Chondrocyte (in vitro differentiated cells): ENCODE results near the gene TMEM132D. TPM values are rescaled to one million over a fixed set of nuclear protein-coding genes. Genes with fewer than 3 reads are reported as not detected.

ENCODE experiments used
- DNase-seq: peaks from one replicate; pipeline ENCODE4 v3.0.0; 2021; ENCODE audit warnings: mixed read lengths, low spot score
- H3K27ac Mint-ChIP-seq: one replicate; pipeline ENCODE4 v1.8.0; 2021; ENCODE audit warnings: mild to moderate bottlenecking, moderate library complexity, mixed read lengths; ENCODE audit not compliant: unreplicated experiment
- H3K27me3 Mint-ChIP-seq: 2 replicates; pipeline ENCODE4 v1.8.0; 2021; ENCODE audit warnings: low read depth, mixed read lengths
- H3K36me3 Mint-ChIP-seq: 2 replicates; pipeline ENCODE4 v1.8.0; 2021; ENCODE audit warnings: low read depth, mixed read lengths
- H3K4me1 Mint-ChIP-seq: 2 replicates; pipeline ENCODE4 v1.8.0; 2021; ENCODE audit warnings: low read depth, mild to moderate bottlenecking, mixed read lengths
- H3K4me3 Mint-ChIP-seq: one replicate; pipeline ENCODE4 v1.8.0; 2021; ENCODE audit warnings: mild to moderate bottlenecking, moderate library complexity, mixed read lengths; ENCODE audit not compliant: unreplicated experiment
- H3K9me3 Mint-ChIP-seq: 2 replicates; pipeline ENCODE4 v1.8.0; 2021; ENCODE audit warnings: low read depth, mixed read lengths
- total RNA-seq: library from RNA; stranded (reverse); gene quantifications from 3 replicates; pipeline ENCODE4 v1.2.1, GENCODE V29; 2021
- TF ChIP-seq, protein P1 (sequence below): fragments of 200-600 bp; sonication (generic); IDR thresholded peaks from 2 replicates; pipeline ENCODE4 v1.5.0; 2021; ENCODE audit warnings: antibody characterized with exemption, mild to moderate bottlenecking, moderate library complexity

TMEM132D gene
- total RNA-seq, 1 donor from 2014 or later: 3.1 TPM

GRCh38 chr12:129073157-129073915 is 830.5 kb downstream of the TMEM132D start:
- Mint-ChIP-seq H3K27ac (no peak overlapping the region), H3K9me3 (peaks cover 21% of the 10 kb centered on the region), H3K36me3 (no peaks in the 10 kb centered on the region), H3K27me3 (no peaks in the 10 kb centered on the region), H3K4me1 (no peaks in the 10 kb centered on the region), H3K4me3 (no peak overlapping the region)
- DNase-seq: no peak
- TF ChIP-seq, protein P1, sequence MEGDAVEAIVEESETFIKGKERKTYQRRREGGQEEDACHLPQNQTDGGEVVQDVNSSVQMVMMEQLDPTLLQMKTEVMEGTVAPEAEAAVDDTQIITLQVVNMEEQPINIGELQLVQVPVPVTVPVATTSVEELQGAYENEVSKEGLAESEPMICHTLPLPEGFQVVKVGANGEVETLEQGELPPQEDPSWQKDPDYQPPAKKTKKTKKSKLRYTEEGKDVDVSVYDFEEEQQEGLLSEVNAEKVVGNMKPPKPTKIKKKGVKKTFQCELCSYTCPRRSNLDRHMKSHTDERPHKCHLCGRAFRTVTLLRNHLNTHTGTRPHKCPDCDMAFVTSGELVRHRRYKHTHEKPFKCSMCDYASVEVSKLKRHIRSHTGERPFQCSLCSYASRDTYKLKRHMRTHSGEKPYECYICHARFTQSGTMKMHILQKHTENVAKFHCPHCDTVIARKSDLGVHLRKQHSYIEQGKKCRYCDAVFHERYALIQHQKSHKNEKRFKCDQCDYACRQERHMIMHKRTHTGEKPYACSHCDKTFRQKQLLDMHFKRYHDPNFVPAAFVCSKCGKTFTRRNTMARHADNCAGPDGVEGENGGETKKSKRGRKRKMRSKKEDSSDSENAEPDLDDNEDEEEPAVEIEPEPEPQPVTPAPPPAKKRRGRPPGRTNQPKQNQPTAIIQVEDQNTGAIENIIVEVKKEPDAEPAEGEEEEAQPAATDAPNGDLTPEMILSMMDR: no peak

DNA sequence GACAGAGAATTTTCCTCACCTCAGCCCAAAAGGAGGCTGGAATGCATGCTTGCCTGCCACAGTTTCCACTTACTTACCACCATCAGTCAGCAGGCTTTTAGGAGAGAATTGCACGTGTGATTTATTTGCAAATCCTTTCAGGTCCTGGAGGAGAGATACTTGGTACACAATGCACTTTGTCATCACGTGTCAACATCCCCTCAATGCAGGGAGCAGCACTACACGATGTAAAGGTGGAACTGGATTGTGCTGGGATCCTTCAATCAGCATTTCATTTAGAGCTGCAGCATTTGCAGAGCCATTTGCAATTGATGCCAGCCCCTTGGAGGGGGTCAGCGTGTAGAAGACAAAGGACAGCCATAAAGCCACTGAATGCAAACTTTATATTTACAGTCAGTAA is 832.5 kb downstream of the TMEM132D start:
- no peak for DNase-seq
- Mint-ChIP-seq H3K4me1 (no peaks in the 10 kb centered on the region), H3K27ac (no peak overlapping the region), H3K27me3 (no peaks in the 10 kb centered on the region), H3K4me3 (no peak overlapping the region), H3K36me3 (no peaks in the 10 kb centered on the region), H3K9me3 (peaks cover 25% of the 10 kb centered on the region)
- TF ChIP-seq, protein P1: no peak

DNA sequence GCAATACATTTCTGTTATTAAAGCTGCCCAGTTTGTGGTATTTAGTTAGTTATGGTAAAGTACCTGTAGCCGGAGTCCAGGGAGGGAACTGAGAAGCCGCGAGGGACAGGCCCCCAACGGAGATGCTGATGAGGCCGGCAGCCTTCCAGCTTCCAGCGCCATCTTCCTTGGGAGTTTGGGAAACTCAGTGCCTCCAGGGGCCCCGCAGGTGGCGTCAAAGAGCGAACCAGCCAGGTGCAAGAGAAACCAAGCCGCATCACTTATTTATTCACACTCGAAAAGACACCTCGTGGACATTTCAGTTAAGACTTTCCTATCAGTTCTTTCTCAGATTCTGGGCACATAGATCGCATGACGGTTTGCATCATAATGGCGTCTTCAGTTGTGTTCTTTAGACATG is 833.9 kb downstream of the TMEM132D start:
- no peak for DNase-seq
- TF ChIP-seq, protein P1: no peak
- Mint-ChIP-seq H3K9me3 (peaks cover 31% of the 10 kb centered on the region), H3K27ac (no peak overlapping the region), H3K4me3 (no peak overlapping the region), H3K4me1 (no peaks in the 10 kb centered on the region), H3K36me3 (no peaks in the 10 kb centered on the region), H3K27me3 (no peaks in the 10 kb centered on the region)

- Mint-ChIP-seq H3K4me1 (no peaks in the 10 kb centered on the region), H3K27me3 (no peaks in the 10 kb centered on the region), H3K36me3 (no peaks in the 10 kb centered on the region), H3K4me3 (no peak overlapping the region), H3K27ac (no peak overlapping the region), H3K9me3 (peaks cover 26% of the 10 kb centered on the region)
- TF ChIP-seq, protein P1: no peak
- DNase-seq: no peak
Measured at GRCh38 chr12:129068684-129069083, 835.1 kb downstream of the TMEM132D start.

- Mint-ChIP-seq H3K27me3 (no peaks in the 10 kb centered on the region), H3K27ac (no peak overlapping the region), H3K4me1 (no peaks in the 10 kb centered on the region), H3K4me3 (no peak overlapping the region), H3K9me3 (peaks cover 27% of the 10 kb centered on the region), H3K36me3 (no peaks in the 10 kb centered on the region)
- no peak for DNase-seq
- TF ChIP-seq, protein P1: peak; percentile 39
Measured at GRCh38 chr12:129067491-129067890, 836.3 kb downstream of the TMEM132D start.
